Gastroesophageal sphincter (tissue), 4 donors: ENCODE data around the gene ABRACL. TPM values are rescaled to one million over a fixed set of nuclear protein-coding genes. Genes with fewer than 3 reads are reported as not detected.

ENCODE experiments used
- ATAC-seq: fragments of 150-250 bp; one replicate; pipeline ENCODE4 v1.9.1; 2016; ENCODE audit warnings: mild to moderate bottlenecking, moderate library complexity
- H3K27ac ChIP-seq, 4 donors: fragments of 200-600 bp; sonication (generic) in 3 of 4; 1 replicate in 3 of 4; 2 replicates in 1 of 4; pipeline ENCODE4 v1.5.1; 2016 to 2019
- H3K27me3 ChIP-seq: fragments of 200-600 bp; sonication (generic); one replicate; pipeline ENCODE4 v1.5.1; 2019
- H3K36me3 ChIP-seq, 2 donors: fragments of 200-600 bp; sonication (generic); one replicate each; pipeline ENCODE4 v1.5.1; 2019; ENCODE audit warnings: control low read depth in 1 of 2
- H3K4me1 ChIP-seq, 3 donors: fragments of 200-600 bp; sonication (generic); 1 replicate in 2 of 3; 2 replicates in 1 of 3; pipeline ENCODE4 v1.5.1; 2016 to 2019; ENCODE audit warnings: control low read depth in 2 of 3
- H3K4me3 ChIP-seq, 2 donors: fragments of 200-600 bp; sonication (generic); one replicate each; pipeline ENCODE4 v1.5.1; 2019; ENCODE audit warnings: mild to moderate bottlenecking in 1 of 2, moderate library complexity in 1 of 2
- H3K9me3 ChIP-seq, 3 donors: fragments of 200-600 bp; sonication (generic); one replicate each; pipeline ENCODE4 v1.5.1; 2017 to 2019; ENCODE audit warnings: control low read depth in 2 of 3
- CTCF ChIP-seq, 4 experiments: fragments of 200-600 bp in 2 of 4; fragments of 450-650 bp in 2 of 4; sonication (generic) in 1 of 4; IDR thresholded peaks; one replicate each; pipeline ENCODE4 v1.5.1; 2017 to 2019; ENCODE audit warnings: antibody characterized with exemption in 4 of 4, mild to moderate bottlenecking in 2 of 4, moderate library complexity in 2 of 4
- EP300 ChIP-seq: sonication (generic); formaldehyde crosslinking; IDR thresholded peaks from one replicate; pipeline ENCODE4 v1.6.1; 2017; ENCODE audit warnings: antibody characterized with exemption, mild to moderate bottlenecking
- POLR2A ChIP-seq, 2 donors: fragments of 450-650 bp; IDR thresholded peaks; one replicate each; pipeline ENCODE4 v1.6.1; 2017; ENCODE audit warnings: antibody characterized with exemption in 2 of 2, mild to moderate bottlenecking in 2 of 2, moderate library complexity in 1 of 2
- POLR2AphosphoS5 ChIP-seq: sonication (generic); formaldehyde crosslinking; IDR thresholded peaks from one replicate; pipeline ENCODE4 v1.6.1; 2017; ENCODE audit warnings: antibody characterized with exemption
- WGBS, 2 donors: methylation state at CpG; one replicate each; pipeline ENCODE4 v1.1.5; 2018; ENCODE audit warnings: low coverage in 1 of 2; 5-methylcytosine and 5-hydroxymethylcytosine counted together
- total RNA-seq, 4 donors: library from RNA; depleted of rRNA; stranded (reverse); fragments of >200 nt; gene quantifications; one replicate each; pipeline ENCODE4 v1.1.0, GENCODE V29; 2016

ABRACL gene
- total RNA-seq, 4 donors from 2014 or later: 0.78 to 11.9 (median 8.4) TPM

DNA sequence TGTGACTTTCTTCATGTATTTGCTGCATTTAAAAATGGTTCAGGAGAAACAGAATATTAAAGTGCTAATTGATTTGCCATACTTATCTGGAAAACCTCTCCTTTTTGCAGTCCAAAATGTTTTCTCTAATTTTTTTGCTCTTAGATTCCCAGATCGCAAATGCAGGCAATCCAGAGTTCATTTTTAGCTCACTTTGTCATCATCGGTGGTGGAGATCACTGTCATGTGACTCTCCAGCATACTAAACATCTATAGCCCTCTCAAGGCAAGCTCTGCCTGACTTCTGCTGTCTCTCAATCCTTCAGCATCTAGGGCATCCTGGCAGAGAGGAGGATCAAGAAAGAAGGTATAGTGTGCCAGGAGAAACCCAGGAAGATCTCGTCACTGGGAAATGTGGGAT lies 24.8 kb downstream of the ABRACL start:
- WGBS, 2 donors: 41 to 63% methylated on average over 3 of the region's 3 CpGs

GRCh38 chr6:139054001-139054400 lies 25.5 kb downstream of the ABRACL start:
- 83 to 86% methylated on average over 3 of the region's 3 CpGs for WGBS, 2 donors
- TF ChIP-seq POLR2A (IDR thresholded peaks at IDR 0.05) (no peak), POLR2AphosphoS5 (no peak), EP300 (no peak), CTCF (IDR thresholded peaks at IDR 0.05) (no peak)
- Histone ChIP-seq H3K27ac (no peak overlapping the region), H3K4me1 (no peaks in the 10 kb centered on the region), H3K27me3 (no peaks in the 10 kb centered on the region), H3K36me3 (no peaks in the 10 kb centered on the region), H3K9me3 (no peaks in the 10 kb centered on the region), H3K4me3 (no peak overlapping the region)
- ATAC-seq: no peak

More for the DNA sequence above, 24.8 kb downstream of the ABRACL start:
- no peaks in the 10 kb centered on the region for H3K9me3 ChIP-seq
- H3K27ac ChIP-seq: no peak overlapping the region
- no peak for TF ChIP-seq EP300
- no peak for TF ChIP-seq POLR2AphosphoS5
- no peak for TF ChIP-seq CTCF (IDR thresholded peaks at IDR 0.05)
- TF ChIP-seq POLR2A (IDR thresholded peaks at IDR 0.05): no peak
- H3K36me3 ChIP-seq: no peaks in the 10 kb centered on the region
- ATAC-seq: no peak
- no peaks in the 10 kb centered on the region for H3K4me1 ChIP-seq
- no peak overlapping the region for H3K4me3 ChIP-seq
- no peaks in the 10 kb centered on the region for H3K27me3 ChIP-seq

DNA sequence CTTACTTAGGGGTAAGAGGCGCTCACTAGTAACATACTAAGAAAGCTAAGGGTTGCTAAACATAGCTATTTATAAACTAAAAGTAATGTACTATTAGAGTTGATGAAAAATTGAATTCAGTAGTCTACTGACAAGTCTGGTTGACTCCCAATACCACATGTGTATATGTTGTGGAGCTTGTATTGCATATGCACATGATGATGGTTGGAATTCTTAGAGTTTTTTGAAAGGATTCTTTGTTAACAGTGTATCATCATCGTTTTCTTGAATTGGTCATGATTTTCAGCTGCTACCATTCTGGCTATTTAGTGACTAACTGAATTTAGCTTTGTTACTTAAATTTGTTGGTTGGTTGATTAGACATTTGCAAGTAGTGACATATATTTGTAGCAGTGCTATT lies 27.2 kb downstream of the ABRACL start:
- 86 to 94% methylated on average over 2 of the region's 2 CpGs for WGBS, 2 donors
- TF ChIP-seq POLR2A (IDR thresholded peaks at IDR 0.05): no peak
- no peak for TF ChIP-seq POLR2AphosphoS5
- no peak for TF ChIP-seq EP300
- no peak for TF ChIP-seq CTCF (IDR thresholded peaks at IDR 0.05)
- no peak for ATAC-seq

DNA sequence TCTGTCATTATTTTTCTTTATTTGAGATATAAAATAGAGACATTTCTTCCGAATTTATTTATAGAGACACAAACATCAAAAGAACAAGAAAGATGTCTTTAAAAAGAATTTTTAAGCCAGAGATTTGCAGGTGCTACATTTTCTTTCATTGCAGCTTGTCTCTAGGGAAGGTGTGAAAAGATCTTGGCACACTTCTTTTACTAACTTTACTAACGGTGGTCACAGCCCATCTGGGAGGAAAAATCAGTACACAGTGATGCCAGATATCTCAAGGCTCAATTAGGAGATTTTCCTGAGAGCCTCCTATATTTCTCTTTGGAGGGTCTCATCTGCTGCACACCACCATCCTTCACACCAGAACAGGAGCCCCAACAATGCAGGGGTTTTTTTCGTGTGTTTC lies 29.5 kb downstream of the ABRACL start:
- Histone ChIP-seq H3K4me3 (no peak overlapping the region), H3K9me3 (no peaks in the 10 kb centered on the region), H3K4me1 (no peaks in the 10 kb centered on the region), H3K36me3 (no peaks in the 10 kb centered on the region), H3K27me3 (no peaks in the 10 kb centered on the region), H3K27ac (no peak overlapping the region)
- WGBS, 2 donors: 63 to 67% methylated on average over 3 of the region's 3 CpGs
- no peak for TF ChIP-seq POLR2A (IDR thresholded peaks at IDR 0.05)
- TF ChIP-seq POLR2AphosphoS5: no peak
- no peak for TF ChIP-seq EP300
- TF ChIP-seq CTCF (IDR thresholded peaks at IDR 0.05): no peak
- no peak for ATAC-seq

More for the DNA sequence above, 27.2 kb downstream of the ABRACL start:
- Histone ChIP-seq H3K9me3 (no peaks in the 10 kb centered on the region), H3K27me3 (no peaks in the 10 kb centered on the region), H3K27ac (no peak overlapping the region), H3K4me3 (no peak overlapping the region), H3K36me3 (no peaks in the 10 kb centered on the region), H3K4me1 (no peaks in the 10 kb centered on the region)

DNA sequence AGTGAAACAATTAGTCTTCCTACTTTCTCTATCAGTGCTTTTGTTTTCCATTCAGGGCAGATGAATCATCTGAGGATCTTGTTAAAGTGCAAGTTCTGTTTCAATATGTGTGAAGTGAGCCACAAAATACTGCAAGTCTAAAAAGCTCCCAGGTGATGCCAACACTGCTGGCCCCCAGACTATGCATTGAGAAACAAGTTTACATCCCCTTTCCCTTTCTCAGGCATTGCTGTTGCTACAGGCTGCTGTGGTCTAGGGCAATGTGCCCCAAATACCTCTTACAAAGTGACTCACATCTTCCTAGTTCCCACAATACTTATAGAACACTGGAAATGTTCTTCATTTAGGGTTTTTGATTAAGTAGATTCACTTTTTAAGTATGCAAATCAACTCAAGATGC lies 31.8 kb downstream of the ABRACL start:
- no peaks in the 10 kb centered on the region for H3K9me3 ChIP-seq
- H3K4me3 ChIP-seq: no peak overlapping the region
- no peaks in the 10 kb centered on the region for H3K27me3 ChIP-seq
- H3K36me3 ChIP-seq: no peaks in the 10 kb centered on the region
- H3K4me1 ChIP-seq: no peaks in the 10 kb centered on the region
- ATAC-seq: no peak
- H3K27ac ChIP-seq: no peak overlapping the region
- TF ChIP-seq CTCF (IDR thresholded peaks at IDR 0.05): no peak
- TF ChIP-seq POLR2AphosphoS5: no peak
- no peak for TF ChIP-seq POLR2A (IDR thresholded peaks at IDR 0.05)
- TF ChIP-seq EP300: no peak
